Mammary epithelial cell (primary cell): ENCODE results near the gene KRTAP9-8.

Experiments used
- EZH2 ChIP-seq: IDR thresholded peaks from 2 replicates; pipeline ENCODE4 v1.6.1; 2012; ENCODE audit warnings: low read length, inconsistent platforms, borderline replicate concordance
- TF ChIP-seq, protein P1 (sequence below), 2 donors: IDR thresholded peaks in 1 of 2; conservative IDR thresholded peaks in 1 of 2; 2 replicates each; pipeline ENCODE4 v1.5.1; 2011 to 2012; ENCODE audit warnings: inconsistent platforms in 2 of 2, low read length in 2 of 2, mild to moderate bottlenecking in 2 of 2, control low read depth in 1 of 2, low read depth in 1 of 2; ENCODE audit not compliant: insufficient read depth in 1 of 2; ENCODE audit errors: extremely low read depth in 1 of 2

DNA sequence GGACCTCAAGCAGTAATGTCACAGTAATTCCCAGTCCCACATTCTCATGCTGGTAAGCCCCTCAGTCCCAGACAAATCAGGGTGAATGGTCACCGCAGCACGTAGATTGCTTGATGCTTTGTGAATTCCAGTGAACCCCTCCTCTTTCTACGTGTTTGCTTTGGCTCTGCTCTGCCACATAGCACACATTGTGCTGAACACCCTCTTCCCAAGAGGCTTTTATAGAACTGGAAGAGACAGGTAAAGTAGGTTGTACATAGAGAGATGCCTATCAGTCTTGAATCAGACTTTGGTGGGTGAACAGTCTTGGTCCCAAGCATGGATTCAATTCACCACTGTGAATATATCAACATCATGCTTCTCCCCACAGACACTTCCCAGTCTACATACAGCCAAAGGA lies 26.8 kb downstream of the KRTAP9-8 start:
- TF ChIP-seq, protein P1, sequence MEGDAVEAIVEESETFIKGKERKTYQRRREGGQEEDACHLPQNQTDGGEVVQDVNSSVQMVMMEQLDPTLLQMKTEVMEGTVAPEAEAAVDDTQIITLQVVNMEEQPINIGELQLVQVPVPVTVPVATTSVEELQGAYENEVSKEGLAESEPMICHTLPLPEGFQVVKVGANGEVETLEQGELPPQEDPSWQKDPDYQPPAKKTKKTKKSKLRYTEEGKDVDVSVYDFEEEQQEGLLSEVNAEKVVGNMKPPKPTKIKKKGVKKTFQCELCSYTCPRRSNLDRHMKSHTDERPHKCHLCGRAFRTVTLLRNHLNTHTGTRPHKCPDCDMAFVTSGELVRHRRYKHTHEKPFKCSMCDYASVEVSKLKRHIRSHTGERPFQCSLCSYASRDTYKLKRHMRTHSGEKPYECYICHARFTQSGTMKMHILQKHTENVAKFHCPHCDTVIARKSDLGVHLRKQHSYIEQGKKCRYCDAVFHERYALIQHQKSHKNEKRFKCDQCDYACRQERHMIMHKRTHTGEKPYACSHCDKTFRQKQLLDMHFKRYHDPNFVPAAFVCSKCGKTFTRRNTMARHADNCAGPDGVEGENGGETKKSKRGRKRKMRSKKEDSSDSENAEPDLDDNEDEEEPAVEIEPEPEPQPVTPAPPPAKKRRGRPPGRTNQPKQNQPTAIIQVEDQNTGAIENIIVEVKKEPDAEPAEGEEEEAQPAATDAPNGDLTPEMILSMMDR (conservative IDR thresholded peaks at IDR 0.05 in 1 of 2, IDR thresholded peaks at IDR 0.05 in 1 of 2; ENCODE audit: extremely low read depth in 1 of 2, insufficient read depth in 1 of 2, low read depth in 1 of 2, low read length in 2 of 2): no peak
- no peak for TF ChIP-seq EZH2
